CD14-positive monocyte (primary cell): Measurements from ENCODE around the gene ATP5MC3. TPM values are rescaled to one million over a fixed set of nuclear protein-coding genes. Genes with fewer than 3 reads are reported as not detected.

Source experiments
- DNase-seq, 3 donors: peaks; one replicate each; pipeline ENCODE4 v3.0.0-alpha.2; 2011 to 2022
- H2AFZ ChIP-seq: 2 replicates; pipeline ENCODE4 v1.6.0; 2012; ENCODE audit warnings: mild to moderate bottlenecking, low read depth, low read length, inconsistent platforms; ENCODE audit not compliant: insufficient read depth, poor library complexity, severe bottlenecking
- H3K27ac ChIP-seq, 2 donors: 1 replicate in 1 of 2; 2 replicates in 1 of 2; pipeline ENCODE4 v1.5.1; 2012 to 2013; ENCODE audit warnings: low read length in 2 of 2, control low read depth in 1 of 2, inconsistent platforms in 1 of 2, low read depth in 1 of 2, mild to moderate bottlenecking in 1 of 2
- H3K27me3 ChIP-seq, 2 donors: one replicate each; pipeline versions ENCODE4 v1.6.0 to v1.6.1; 2011 to 2013; ENCODE audit warnings: low read length in 2 of 2; ENCODE audit not compliant: control insufficient read depth in 2 of 2, insufficient read depth in 2 of 2
- H3K36me3 ChIP-seq, 2 donors: replicated peaks in 1 of 2; 1 replicate in 1 of 2; 2 replicates in 1 of 2; pipeline versions ENCODE4 v1.5.1 to v1.6.1; 2012 to 2013; ENCODE audit warnings: low read length in 2 of 2, control low read depth in 1 of 2, inconsistent platforms in 1 of 2, mild to moderate bottlenecking in 1 of 2; ENCODE audit not compliant: insufficient read depth in 2 of 2, control insufficient read depth in 1 of 2
- H3K4me1 ChIP-seq, 2 donors: 1 replicate in 1 of 2; 2 replicates in 1 of 2; pipeline versions ENCODE4 v1.5.1 to v1.6.1; 2012 to 2013; ENCODE audit warnings: low read length in 2 of 2, control low read depth in 1 of 2, inconsistent platforms in 1 of 2, mild to moderate bottlenecking in 1 of 2, moderate library complexity in 1 of 2; ENCODE audit not compliant: insufficient read depth in 2 of 2, control insufficient read depth in 1 of 2
- H3K4me2 ChIP-seq: replicated peaks from 2 replicates; pipeline ENCODE3; 2012; ENCODE audit warnings: low read length, moderate library complexity, mild to moderate bottlenecking; ENCODE audit not compliant: poor library complexity, severe bottlenecking; ENCODE audit errors: extremely low read depth
- H3K4me3 ChIP-seq, 3 experiments: fragments of 200-600 bp in 1 of 3; sonication (generic) in 1 of 3; replicated peaks in 1 of 3; 1 replicate in 2 of 3; 2 replicates in 1 of 3; pipeline ENCODE4 v1.5.1; 2011 to 2013; ENCODE audit warnings: low read length in 3 of 3, mild to moderate bottlenecking in 3 of 3, control low read depth in 2 of 3, low read depth in 2 of 3, inconsistent platforms in 1 of 3, moderate library complexity in 1 of 3
- H3K79me2 ChIP-seq: 2 replicates; pipeline ENCODE4 v1.6.0; 2012; ENCODE audit warnings: mild to moderate bottlenecking, control low read depth, inconsistent platforms, low read length, moderate library complexity; ENCODE audit not compliant: insufficient read depth
- H3K9ac ChIP-seq: 2 replicates; pipeline ENCODE4 v1.6.0; 2017; ENCODE audit warnings: low read length, mild to moderate bottlenecking; ENCODE audit not compliant: insufficient read depth, poor library complexity, severe bottlenecking
- H3K9me3 ChIP-seq, 2 donors: replicated peaks in 1 of 2; 1 replicate in 1 of 2; 2 replicates in 1 of 2; pipeline versions ENCODE4 v1.5.1 to v1.6.1; 2012 to 2013; ENCODE audit warnings: low read length in 2 of 2, control low read depth in 1 of 2; ENCODE audit not compliant: control insufficient read depth in 1 of 2, insufficient read depth in 1 of 2
- H4K20me1 ChIP-seq: 2 replicates; pipeline ENCODE4 v1.6.0; 2012; ENCODE audit warnings: mild to moderate bottlenecking, low read length, control low read depth, moderate library complexity; ENCODE audit not compliant: insufficient read depth
- H3K27ac Mint-ChIP-seq, 7 donors: one replicate each; pipeline ENCODE4 v1.8.0; 2020; ENCODE audit warnings: mild to moderate bottlenecking in 7 of 7, mixed read lengths in 7 of 7, moderate library complexity in 6 of 7, inconsistent platforms in 2 of 7
- H3K27me3 Mint-ChIP-seq, 3 donors: one replicate each; pipeline ENCODE4 v1.8.0; 2021 to 2022; ENCODE audit warnings: low read depth in 3 of 3, mild to moderate bottlenecking in 3 of 3, mixed read lengths in 3 of 3, moderate library complexity in 3 of 3, inconsistent platforms in 1 of 3
- H3K36me3 Mint-ChIP-seq, 2 donors: one replicate each; pipeline ENCODE4 v1.8.0; 2020; ENCODE audit warnings: mixed read lengths in 2 of 2, inconsistent platforms in 1 of 2, mild to moderate bottlenecking in 1 of 2
- H3K4me1 Mint-ChIP-seq: one replicate; pipeline ENCODE4 v1.8.0; 2020; ENCODE audit warnings: mild to moderate bottlenecking, mixed read lengths
- H3K4me3 Mint-ChIP-seq, 2 donors: one replicate each; pipeline ENCODE4 v1.8.0; 2020; ENCODE audit warnings: mild to moderate bottlenecking in 2 of 2, mixed read lengths in 2 of 2, moderate library complexity in 1 of 2
- H3K9me3 Mint-ChIP-seq, 7 donors: one replicate each; pipeline ENCODE4 v1.8.0; 2020 to 2022; ENCODE audit warnings: mixed read lengths in 7 of 7, mild to moderate bottlenecking in 6 of 7, moderate library complexity in 6 of 7, inconsistent platforms in 2 of 7
- WGBS: methylation state at CpG from one replicate; pipeline ENCODE4 v1.1.5; 2013; ENCODE audit warnings: missing lambda C conversion rate; ENCODE audit not compliant: insufficient coverage; 5-methylcytosine and 5-hydroxymethylcytosine counted together
- intact Hi-C, 2 donors: fragments of 100-400 bp; cut with micrococcal nuclease; formaldehyde crosslinking; loops; one replicate each; pipeline versions ENCODE4 v1.15.0 to v1.15.1; 2023
- polyA plus RNA-seq, 3 donors: library from polyadenylated mRNA; depleted of rRNA in 1 of 3; unstranded in 2 of 3; stranded (reverse) in 1 of 3; fragments of 300-500 nt in 2 of 3; fragments of >200 nt in 1 of 3; fragmentation: Illumina TruSeq in 2 of 3; gene quantifications; 1 replicate in 2 of 3; 2 replicates in 1 of 3; pipeline ENCODE4 v1.2.3, GENCODE V29; 2012 to 2021
- TF ChIP-seq, protein P1 (sequence below): fragments of 200-600 bp; IDR thresholded peaks from one replicate; pipeline ENCODE4 v1.8.0; 2022; ENCODE audit warnings: antibody characterized with exemption, mild to moderate bottlenecking

The ATP5MC3 gene
- polyA plus RNA-seq, 3 donors = 139 to 533 (median 493) TPM

DNA sequence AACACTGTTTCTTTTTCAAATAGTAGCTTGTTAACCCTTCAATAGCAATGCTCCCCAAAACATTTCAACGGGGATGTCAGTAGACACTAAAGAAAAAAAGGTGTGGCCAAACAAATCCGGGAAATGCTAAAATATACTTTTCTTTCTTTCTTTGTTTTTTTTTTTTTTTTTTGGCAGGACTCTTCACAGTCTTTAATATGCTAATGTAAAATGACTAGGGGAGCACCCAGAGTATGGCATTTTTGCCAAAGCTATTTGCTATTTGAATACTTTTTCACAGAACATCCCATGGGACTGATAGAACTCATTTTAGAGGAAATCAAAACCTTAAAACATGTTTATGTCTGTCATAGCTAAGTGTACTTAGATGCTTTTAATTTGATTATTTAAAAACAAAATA is 45.6 kb downstream of the ATP5MC3 start:
- H4K20me1 ChIP-seq = peaks cover 35% of the 10 kb centered on the region
- no peaks in the 10 kb centered on the region for H3K4me1 Mint-ChIP-seq
- no peak overlapping the region for H3K27ac Mint-ChIP-seq
- peaks cover 46 to 67% of the 10 kb centered on the region in 2 donors for H3K36me3 Mint-ChIP-seq
- no peaks in the 10 kb centered on the region for H3K9me3 Mint-ChIP-seq
- no peak overlapping the region for H3K4me3 Mint-ChIP-seq
- intact Hi-C loops = no loop called here
- H3K79me2 ChIP-seq = peaks cover 30% of the 10 kb centered on the region
- no CpG with 5 or more reads among the region's 2 CpGs for WGBS
- H3K9me3 ChIP-seq = no peaks in the 10 kb centered on the region
- peaks cover 43 to 88% of the 10 kb centered on the region in 2 donors for H3K36me3 ChIP-seq
- no peaks in the 10 kb centered on the region for H3K27me3 ChIP-seq
- H3K4me3 ChIP-seq = no peak overlapping the region
- no peak for DNase-seq
- no peak overlapping the region for H3K27ac ChIP-seq
- no peak overlapping the region for H3K9ac ChIP-seq
- no peaks in the 10 kb centered on the region for H3K4me1 ChIP-seq
- TF ChIP-seq, protein P1, sequence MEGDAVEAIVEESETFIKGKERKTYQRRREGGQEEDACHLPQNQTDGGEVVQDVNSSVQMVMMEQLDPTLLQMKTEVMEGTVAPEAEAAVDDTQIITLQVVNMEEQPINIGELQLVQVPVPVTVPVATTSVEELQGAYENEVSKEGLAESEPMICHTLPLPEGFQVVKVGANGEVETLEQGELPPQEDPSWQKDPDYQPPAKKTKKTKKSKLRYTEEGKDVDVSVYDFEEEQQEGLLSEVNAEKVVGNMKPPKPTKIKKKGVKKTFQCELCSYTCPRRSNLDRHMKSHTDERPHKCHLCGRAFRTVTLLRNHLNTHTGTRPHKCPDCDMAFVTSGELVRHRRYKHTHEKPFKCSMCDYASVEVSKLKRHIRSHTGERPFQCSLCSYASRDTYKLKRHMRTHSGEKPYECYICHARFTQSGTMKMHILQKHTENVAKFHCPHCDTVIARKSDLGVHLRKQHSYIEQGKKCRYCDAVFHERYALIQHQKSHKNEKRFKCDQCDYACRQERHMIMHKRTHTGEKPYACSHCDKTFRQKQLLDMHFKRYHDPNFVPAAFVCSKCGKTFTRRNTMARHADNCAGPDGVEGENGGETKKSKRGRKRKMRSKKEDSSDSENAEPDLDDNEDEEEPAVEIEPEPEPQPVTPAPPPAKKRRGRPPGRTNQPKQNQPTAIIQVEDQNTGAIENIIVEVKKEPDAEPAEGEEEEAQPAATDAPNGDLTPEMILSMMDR = no peak
- no peak overlapping the region for H3K4me2 ChIP-seq
- H3K27me3 Mint-ChIP-seq = no peaks in the 10 kb centered on the region
- no peak overlapping the region for H2AFZ ChIP-seq

- Histone ChIP-seq H3K4me2 (no peak overlapping the region), H3K4me1 (no peaks in the 10 kb centered on the region), H3K9ac (no peak overlapping the region), H3K27ac (no peak overlapping the region), H4K20me1 (peaks cover 30% of the 10 kb centered on the region), H3K9me3 (no peaks in the 10 kb centered on the region), H3K4me3 (no peak overlapping the region), H3K36me3 (peaks cover 43 to 91% of the 10 kb centered on the region in 2 donors), H3K79me2 (peaks cover 24% of the 10 kb centered on the region), H3K27me3 (no peaks in the 10 kb centered on the region), H2AFZ (no peak overlapping the region)
- Mint-ChIP-seq H3K27ac (no peak overlapping the region), H3K4me1 (no peaks in the 10 kb centered on the region), H3K9me3 (no peaks in the 10 kb centered on the region), H3K27me3 (no peaks in the 10 kb centered on the region), H3K36me3 (peaks cover 44 to 68% of the 10 kb centered on the region in 2 donors), H3K4me3 (no peak overlapping the region)
- DNase-seq = no peak
- no CpG with 5 or more reads among the region's 3 CpGs for WGBS
- TF ChIP-seq, protein P1 = no peak
- intact Hi-C loops = no loop called here
Observed at GRCh38 chr2:175135177-175135576, 46.3 kb downstream of the ATP5MC3 start.
